ENCODE results near the gene HLTF.
A peak's percentile ranks its signal among the peaks of the same experiment; 100 is the strongest.
"Not testable (repeated sequence)": the region's sequence is repeated elsewhere in the genome, so short reads cannot be mapped to it uniquely, and the experiment has no call there.

Gene HLTF, protein sequence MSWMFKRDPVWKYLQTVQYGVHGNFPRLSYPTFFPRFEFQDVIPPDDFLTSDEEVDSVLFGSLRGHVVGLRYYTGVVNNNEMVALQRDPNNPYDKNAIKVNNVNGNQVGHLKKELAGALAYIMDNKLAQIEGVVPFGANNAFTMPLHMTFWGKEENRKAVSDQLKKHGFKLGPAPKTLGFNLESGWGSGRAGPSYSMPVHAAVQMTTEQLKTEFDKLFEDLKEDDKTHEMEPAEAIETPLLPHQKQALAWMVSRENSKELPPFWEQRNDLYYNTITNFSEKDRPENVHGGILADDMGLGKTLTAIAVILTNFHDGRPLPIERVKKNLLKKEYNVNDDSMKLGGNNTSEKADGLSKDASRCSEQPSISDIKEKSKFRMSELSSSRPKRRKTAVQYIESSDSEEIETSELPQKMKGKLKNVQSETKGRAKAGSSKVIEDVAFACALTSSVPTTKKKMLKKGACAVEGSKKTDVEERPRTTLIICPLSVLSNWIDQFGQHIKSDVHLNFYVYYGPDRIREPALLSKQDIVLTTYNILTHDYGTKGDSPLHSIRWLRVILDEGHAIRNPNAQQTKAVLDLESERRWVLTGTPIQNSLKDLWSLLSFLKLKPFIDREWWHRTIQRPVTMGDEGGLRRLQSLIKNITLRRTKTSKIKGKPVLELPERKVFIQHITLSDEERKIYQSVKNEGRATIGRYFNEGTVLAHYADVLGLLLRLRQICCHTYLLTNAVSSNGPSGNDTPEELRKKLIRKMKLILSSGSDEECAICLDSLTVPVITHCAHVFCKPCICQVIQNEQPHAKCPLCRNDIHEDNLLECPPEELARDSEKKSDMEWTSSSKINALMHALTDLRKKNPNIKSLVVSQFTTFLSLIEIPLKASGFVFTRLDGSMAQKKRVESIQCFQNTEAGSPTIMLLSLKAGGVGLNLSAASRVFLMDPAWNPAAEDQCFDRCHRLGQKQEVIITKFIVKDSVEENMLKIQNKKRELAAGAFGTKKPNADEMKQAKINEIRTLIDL

DNA sequence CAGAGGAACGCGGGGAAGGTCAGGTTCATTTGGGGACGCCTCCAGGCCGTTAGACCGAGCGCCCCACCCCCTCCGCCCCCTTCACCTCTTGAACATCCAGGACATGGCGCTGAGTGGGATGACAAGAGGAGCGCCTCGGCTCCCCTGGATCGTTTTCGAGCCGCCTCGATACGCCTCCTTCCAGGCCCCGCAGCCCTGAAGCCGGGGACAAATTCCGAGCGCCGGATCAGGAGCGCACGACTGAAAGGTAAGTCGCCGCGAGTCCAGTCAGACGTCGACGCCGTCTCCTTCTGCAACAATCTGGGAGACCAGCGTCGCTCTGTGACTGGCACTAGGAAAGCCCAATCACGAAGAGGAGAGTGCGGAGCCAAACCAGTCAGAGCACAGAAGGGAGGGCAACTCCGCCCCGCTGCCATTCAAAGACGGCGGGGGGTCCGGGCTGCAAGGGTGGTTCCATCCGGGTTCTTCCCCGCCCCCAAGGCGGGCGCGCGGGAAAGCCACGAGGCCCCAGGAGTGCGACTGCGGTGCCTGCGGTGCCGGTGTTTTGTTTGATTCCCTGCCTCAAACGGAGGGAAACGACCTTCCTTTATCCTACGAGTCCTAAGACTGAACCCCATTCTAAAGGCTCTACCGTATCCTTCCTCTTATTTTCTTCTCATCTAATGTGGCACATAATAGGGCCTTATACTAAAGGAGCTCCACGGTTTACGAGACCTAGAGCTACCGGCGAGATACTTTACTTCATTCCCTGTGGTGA, at the start of gene HLTF:
TSS of gene HLTF (minus strand) at position 302 of the 757 bp plus-strand sequence. CDS start at position 105, 197 bp downstream.
- FAIRE-seq (peak; percentile 93), DNase-seq (ENCODE audit: insufficient read length, low spot score) (peak; percentile 99)

DNA sequence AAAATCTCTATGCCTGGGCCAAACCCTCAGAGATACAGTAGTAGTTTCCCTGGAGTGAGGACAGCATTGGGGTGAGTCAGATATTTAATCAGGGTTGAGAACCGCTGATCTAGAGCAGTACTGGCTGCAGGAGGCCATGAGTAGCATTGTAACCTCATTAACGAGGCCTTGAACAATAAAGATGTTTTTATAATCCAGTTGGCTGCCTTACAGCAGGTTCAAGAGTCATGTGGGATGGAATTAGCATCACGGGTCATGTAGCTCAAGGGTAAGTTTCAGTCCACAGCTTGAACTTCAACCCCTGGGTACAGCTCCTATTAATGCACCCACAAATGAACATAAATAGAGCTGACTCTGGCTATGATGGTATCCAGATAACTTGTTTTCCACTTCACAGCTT, 48.2 kb upstream of the HLTF start:
- FAIRE-seq (no peak), DNase-seq (ENCODE audit: insufficient read length, low spot score) (no peak)

DNA sequence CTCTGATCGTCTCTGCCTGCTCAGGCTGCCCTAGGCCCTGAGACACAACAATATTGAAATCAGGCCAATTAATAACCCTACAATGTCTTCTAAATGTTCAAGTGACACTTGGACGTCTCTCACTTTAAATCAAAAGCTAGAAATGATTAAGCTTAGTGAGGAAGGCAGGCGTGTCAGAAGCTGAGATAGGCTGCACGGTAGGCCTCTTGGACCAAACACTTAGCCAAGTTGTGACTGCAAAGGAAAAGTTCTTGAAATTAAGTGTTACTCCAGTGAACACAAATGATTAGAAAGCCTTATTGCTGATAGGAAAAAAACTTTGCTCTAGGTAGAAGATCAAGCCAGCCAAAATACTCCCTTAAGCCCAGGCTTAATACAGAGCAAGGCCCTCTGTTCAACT, 45.3 kb upstream of the HLTF start:
- FAIRE-seq (no peak), DNase-seq (ENCODE audit: insufficient read length, low spot score) (no peak)

DNA sequence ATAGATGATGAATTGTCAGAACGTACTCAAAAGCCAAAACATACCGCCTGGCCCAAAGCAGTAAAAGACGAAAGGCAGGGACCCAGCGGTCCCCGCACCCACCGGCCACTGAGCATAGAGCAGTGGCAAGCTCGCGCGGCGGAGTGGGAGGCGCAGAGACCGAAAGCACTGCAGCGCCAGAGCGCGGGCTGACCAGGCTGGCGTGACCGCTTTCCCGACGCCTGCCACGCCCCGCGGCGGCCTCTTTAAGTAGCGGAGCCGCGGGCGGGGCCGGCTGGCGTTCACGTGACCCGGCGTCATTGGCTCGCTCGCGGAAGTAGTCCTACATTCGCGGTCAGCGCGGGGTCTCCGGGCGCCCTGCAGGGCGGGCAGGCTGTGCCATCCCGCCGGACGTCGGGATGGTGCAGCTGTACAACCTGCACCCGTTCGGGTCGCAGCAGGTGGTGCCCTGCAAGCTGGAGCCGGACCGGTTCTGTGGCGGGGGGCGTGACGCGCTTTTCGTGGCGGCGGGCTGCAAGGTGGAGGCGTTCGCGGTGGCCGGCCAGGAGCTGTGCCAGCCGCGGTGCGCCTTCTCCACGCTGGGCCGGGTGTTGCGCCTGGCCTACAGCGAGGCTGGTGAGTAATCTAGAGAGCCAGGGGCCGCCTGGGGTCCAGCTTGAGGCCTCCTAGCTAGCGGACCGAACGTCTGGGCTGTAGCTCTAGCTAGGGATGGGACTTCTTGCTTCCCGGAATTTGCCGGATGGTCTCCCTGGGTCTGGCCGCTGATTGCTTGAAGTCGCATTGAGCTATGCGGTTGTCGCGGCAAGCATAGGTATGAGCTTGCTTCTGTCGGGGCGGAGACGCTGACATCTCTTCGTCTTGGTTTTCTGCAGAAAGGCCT, 43.2 kb upstream of the HLTF start, which contains the start of gene HPS3:
TSS of gene HPS3 (plus strand) at position 313 of the 880 bp plus-strand sequence. CDS start at position 399, 86 bp downstream.
- FAIRE-seq (peak; percentile 88), DNase-seq (ENCODE audit: insufficient read length, low spot score) (peak; percentile 89)

DNA sequence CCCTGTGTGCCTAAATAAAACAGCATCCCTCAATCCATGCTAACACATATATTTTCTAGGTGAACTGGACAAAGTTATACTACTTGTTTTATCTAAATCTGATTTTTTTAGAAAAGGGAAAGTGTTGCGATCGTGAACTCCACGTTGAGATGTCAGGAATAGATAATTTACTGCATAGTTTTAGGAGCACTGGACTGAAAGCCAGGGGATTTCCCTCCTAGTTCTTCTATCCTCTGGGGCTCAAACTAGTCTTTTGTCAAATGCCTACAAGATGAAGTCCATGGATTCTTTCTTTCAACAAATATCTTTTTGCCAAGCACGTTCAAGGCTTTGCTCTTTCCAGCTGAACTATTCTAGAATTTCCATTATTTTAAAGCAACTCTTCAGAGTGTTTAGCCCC, 42.5 kb upstream of the HLTF start:
- no peak for FAIRE-seq

DNA sequence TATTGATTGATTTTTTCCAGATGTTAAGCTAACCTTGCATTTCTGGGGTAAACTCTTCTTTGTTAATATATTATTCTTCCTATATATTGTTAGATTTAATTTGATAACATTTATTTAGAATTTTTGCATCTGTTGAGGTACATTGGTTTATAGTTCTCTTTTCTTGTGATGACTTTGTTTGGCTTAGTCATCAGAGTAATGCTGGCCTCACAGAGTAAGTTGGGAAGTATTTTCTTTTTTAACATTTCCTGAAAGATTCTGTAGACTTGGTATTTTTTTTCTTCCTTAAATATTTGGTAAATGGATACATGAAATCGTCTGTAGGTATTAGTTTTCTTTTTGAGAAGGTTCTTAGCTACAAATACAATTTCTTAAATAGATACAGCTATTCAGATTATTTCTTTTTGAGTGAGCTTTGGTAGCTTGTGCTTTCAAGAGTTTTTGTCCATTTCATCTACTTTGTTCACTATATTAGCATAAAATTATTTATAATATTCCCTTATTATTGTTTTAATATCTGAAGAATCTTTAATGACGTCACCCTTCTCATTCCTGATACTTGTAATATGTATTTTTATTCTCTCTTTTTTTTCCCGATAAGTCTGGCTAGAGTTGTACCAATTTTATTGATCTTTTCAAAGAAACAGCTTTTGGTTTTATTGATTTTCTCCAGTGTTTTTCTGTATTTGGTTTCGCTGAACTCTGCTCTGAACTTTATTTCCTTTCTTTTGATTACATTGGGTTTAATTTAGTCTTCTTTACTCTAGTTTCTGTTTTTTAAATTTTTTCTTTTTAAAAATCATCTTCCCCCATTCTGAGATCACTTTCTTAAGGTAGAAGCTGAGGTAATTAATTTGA, 36.6 kb upstream of the HLTF start:
- FAIRE-seq (no peak), DNase-seq (ENCODE audit: insufficient read length, low spot score) (no peak)

More for the DNA sequence above, 42.5 kb upstream of the HLTF start:
- DNase-seq (ENCODE audit: insufficient read length, low spot score), result no peak

DNA sequence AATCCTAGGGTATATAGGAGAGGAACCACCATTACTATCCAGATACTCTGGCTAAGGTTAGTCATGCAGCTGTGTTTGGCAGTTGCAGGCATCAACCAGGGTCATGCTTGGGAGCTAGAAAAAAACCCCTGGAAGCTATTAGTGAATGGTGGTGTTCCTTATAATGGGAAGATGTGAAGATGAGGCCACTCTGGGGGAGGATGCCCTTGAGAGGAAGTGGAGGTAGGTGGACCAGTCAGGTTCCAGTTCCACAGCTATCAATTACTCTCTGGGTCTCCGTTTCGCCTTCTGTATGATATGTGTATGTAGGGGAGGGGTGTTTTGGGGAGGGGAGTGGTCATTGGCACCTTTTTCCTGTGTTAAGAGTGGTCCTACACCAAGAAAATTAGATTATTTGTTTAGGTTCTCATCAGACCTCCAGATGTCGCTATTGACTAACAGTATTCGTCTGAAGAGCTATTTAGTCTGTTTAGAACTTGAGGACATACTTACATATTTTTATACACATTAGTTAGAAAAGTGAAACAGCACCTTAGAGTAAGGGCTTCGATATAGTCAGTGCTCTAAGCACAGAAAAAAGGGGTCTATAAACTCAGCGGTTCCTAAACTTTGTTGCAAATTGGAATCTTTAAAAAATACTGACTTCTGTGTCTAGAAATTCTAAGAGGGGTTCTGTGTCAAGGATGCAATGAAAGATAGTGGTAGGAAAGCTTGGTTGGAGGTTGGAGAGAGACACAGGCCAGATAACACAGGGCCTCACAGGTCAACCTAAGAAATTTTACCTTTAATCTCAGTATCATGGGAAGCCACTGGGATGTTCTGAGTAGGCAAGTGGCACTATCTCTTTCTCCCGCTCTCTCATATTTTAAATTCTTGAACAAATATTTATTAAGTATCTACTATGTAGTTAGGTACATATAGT, 34.0 kb upstream of the HLTF start:
- DNase-seq (ENCODE audit: insufficient read length, low spot score) (peak; percentile 64), FAIRE-seq (no peak)

DNA sequence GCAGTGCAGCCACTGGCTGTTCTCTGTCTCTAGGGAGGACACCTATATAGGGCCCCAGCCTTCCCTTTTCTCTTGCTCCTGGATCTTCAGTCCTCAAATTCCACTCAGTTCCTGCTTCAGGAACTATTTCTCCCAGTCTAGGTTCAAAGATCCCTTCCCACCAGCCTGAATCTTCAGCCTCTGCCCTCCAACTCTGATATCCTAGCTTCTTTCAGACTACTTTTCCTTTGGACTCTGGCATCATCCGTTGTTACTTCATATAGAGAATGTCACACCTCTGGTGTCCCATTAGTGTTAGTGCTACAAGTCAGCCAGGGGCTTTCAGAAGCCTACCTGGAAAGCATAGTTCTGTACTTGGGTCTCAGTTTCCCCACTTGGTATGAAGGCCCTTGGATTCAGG, 33.1 kb upstream of the HLTF start:
- no peak for DNase-seq (ENCODE audit: insufficient read length, low spot score)
- no peak for FAIRE-seq

DNA sequence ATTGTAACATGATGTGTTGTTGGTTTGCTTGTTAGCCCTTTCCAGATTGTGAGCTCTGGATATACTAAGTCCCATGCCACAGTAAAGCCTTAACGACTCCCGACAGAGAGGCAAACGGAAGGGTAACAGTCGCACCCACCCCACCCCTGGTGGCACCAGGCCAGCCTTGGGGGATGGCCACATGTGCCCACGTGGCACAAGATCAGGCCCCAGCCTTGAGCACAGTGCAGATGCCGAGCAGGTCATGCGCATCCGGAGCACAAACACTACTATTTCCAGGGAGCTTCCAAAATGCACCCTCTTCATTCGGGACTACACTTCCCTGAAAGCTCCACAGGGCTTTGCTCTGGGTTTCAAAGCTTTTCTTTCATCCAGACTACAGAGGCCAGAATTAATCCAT, 32.4 kb upstream of the HLTF start:
- DNase-seq (ENCODE audit: insufficient read length, low spot score) (no peak), FAIRE-seq (no peak)

DNA sequence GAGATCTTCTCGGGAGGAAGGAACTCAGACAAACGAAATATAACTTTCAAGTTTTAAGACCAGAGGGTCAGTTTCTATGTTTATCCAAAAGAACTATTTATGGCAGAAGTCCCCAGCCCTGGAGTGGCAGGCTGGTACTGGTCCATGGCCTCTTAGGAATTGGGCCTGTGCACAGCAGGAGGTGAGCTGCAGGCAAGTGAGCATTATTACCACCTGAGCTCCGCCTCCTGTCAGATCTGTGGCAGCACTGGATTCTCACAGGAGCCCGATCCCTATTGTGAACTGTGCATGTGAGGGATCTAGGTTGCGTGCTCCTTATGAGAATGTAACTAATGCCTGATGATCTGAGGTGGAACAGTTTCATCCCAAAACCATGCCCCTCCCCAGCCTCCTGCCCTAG, 28.8 kb upstream of the HLTF start:
- FAIRE-seq (no peak), DNase-seq (ENCODE audit: insufficient read length, low spot score) (no peak)

DNA sequence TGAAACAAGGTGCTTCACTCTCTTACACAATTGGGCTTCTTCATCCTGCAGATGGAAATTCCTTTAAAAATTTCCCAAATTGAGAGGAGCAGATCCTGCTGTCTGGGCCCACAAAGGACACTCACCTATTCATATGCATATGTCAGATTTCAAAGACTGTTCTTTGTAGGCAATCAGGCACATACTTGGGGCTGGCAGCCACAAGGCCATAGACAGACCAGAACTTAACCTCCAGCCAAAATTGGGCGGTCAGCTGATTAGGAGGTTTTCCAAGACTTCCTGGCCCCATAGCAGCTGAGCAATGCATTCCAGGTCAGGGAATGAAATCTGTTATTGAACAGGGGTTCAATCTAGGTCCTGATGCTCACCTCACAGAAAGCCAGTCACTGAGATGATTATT, 28.1 kb upstream of the HLTF start:
- DNase-seq (ENCODE audit: insufficient read length, low spot score), result no peak
- FAIRE-seq, result no peak

DNA sequence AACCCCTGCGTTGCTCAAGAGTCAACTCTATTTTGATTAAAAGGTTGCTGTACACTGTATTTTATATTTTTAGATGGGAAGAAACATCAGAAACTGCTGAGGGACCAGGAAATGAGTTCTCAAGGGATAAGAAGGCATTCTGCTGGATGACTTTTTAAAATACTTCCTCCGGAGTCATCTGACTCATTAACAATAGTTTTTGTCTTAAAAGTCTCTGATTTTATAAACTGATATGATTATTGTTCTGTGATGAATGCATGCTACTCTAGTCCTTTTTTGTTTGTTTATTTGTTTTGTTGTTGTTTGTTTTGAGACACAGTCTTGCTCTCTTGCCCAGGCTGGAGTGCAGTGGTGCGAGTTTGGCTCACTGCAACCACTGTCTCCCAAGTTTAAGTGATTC, 18.2 kb upstream of the HLTF start:
- FAIRE-seq, result no peak
- DNase-seq (ENCODE audit: insufficient read length, low spot score), result no peak

DNA sequence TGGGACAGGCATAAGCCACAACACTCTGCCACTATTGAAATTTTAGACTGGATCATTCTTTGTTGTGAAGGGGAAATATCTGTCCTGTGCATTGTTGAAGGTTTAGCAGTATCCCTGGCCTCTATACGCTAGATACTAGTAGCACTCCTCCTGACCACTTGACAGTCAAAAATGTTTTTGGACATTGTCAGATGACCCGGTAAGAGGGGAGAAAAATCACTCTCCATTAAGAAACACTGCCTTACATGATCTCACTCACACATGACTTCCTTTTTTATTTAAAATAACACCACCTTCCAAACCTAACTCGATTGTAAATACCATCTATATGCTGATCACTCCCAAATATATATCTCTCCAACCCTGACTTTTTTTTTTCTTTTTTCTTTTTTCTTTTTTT, 15.3 kb upstream of the HLTF start:
- DNase-seq (ENCODE audit: insufficient read length, low spot score), result no peak
- no peak for FAIRE-seq

DNA sequence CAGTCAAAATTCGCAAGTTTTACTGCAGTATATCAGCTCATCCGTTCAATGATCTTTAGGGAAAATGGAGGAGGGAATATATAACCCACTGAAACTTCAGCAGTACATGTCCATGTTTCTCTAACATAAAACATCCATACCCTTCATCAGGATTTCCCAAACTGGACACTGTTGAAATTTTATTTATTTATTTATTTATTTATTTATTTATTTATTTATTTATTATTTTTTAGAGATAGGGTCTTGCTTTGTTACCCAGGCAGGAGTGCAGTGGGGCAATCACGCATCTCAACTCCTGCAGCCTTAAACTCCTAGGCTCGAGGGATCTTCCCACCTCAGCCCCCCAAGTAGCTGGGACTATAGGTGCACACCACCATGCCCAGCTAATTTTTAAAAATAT, 14.8 kb upstream of the HLTF start:
- no peak for DNase-seq (ENCODE audit: insufficient read length, low spot score)
- FAIRE-seq, result no peak

DNA sequence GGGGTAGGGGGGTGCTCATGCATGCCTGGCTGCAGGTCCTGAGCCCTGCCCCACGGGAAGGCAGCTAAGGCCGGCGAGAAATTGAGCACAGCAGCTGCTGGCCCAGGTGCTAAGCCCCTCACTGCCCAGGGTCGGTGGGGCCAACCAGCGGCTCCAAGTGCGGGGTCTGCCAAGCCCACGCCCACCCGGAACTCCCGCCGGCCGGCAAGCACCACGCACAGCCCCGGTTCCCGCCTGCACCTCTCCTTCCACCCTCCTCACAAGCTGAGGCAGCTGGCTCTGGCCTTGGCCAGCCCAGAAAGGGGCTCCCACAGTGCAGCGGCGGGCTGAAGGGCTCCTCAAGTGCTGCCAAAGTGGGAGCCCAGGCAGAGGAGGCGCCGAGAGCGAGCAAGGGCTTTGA, 11.7 kb upstream of the HLTF start:
- DNase-seq (ENCODE audit: insufficient read length, low spot score); FAIRE-seq: not testable (repeated sequence)

DNA sequence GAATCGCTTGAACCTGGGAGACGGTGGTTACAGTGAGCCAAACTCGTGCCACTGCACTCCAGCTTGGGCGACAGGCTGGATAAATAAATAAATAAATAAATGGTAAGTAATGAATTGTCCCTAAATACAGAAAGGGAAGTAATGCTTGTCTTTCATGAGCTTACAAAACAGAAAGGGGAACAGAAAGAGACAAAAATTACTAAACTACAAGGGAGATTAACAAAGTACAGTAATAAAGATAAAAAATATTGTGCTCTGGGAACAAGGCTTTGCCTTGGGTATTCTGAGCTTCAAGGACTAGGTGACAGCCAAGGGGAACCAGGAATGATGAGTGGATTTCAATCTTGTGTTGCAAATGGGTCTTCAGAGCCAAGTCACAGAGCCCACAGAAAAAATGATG, 9.2 kb upstream of the HLTF start:
- FAIRE-seq (no peak), DNase-seq (ENCODE audit: insufficient read length, low spot score) (no peak)

DNA sequence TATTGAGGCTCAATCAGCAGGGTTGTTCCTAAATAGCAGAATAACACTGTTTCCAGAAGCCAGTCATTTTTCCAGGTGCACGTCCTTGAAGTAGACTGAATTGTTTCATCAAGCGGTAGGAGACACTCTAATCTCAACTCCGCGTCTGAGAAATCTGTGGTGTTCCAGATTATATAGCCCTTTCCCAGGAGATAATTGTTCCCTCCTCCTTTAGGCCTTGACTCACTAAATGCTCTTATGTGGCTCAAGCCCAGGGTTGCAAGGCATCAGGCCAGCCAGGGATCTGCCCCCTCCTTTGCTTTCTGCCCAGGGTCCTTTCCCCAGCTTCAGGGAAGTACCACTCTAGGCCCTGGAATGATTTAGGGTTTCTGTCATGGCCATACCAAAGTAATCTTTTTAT, 5.7 kb upstream of the HLTF start:
- FAIRE-seq, result no peak

DNA sequence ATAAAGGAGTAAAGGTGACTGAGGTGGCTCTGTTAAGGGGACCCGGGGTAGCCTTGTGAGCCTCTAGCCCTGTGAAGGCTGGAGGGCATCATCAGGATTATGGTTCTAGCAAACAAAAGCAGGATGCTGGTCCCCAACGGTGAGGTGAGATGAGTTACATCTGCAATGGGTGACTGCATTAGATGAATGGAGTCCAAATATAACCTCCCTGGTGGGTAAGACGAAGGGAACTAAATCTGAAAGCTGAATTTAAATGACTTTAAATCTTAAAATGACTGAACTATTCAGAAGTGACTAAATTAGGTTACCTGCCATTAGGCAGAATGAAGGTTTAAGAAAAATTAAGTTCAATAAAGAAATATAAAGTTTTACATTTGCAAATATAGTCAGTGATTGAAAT, 4.6 kb upstream of the HLTF start:
- FAIRE-seq, result no peak
- DNase-seq (ENCODE audit: insufficient read length, low spot score), result no peak

More for the DNA sequence above, 5.7 kb upstream of the HLTF start:
- DNase-seq (ENCODE audit: insufficient read length, low spot score), result no peak
